ENCODE measurements around the gene TENT5A.
"Not testable (repeated sequence)": the region's sequence is repeated elsewhere in the genome, so short reads cannot be mapped to it uniquely, and the experiment has no call there.

The TENT5A gene

GRCh38 chr6:81787313-81788068, 35.0 kb upstream of the TENT5A start:
- no peak for TF ChIP-seq CTCF (conservative IDR thresholded peaks at IDR 0.05; ENCODE audit: low read depth, low read length)
- peak; percentile 77 for DNase-seq (ENCODE audit: low read depth)
- no peak overlapping the region for H3K4me3 ChIP-seq (ENCODE audit: low read depth, low read length)

GRCh38 chr6:81786150-81786549, 33.7 kb upstream of the TENT5A start:
- no peak overlapping the region for H3K4me3 ChIP-seq (ENCODE audit: low read depth, low read length)
- DNase-seq (ENCODE audit: low read depth), result no peak
- TF ChIP-seq CTCF (conservative IDR thresholded peaks at IDR 0.05; ENCODE audit: low read depth, low read length), result no peak

- no peak for TF ChIP-seq CTCF (conservative IDR thresholded peaks at IDR 0.05; ENCODE audit: low read depth, low read length)
- no peak overlapping the region for H3K4me3 ChIP-seq (ENCODE audit: low read depth, low read length)
- no peak for DNase-seq (ENCODE audit: low read depth)
These were observed 32.9 kb upstream of the TENT5A start for GRCh38 chr6:81785377-81785776.

- no peak overlapping the region for H3K4me3 ChIP-seq (ENCODE audit: low read depth, low read length)
- DNase-seq (ENCODE audit: low read depth), result no peak
- TF ChIP-seq CTCF (conservative IDR thresholded peaks at IDR 0.05; ENCODE audit: low read depth, low read length), result no peak
These were observed 31.4 kb upstream of the TENT5A start for GRCh38 chr6:81783893-81784292.

- TF ChIP-seq CTCF (conservative IDR thresholded peaks at IDR 0.05; ENCODE audit: low read depth, low read length), result no peak
- no peak for DNase-seq (ENCODE audit: low read depth)
- no peak overlapping the region for H3K4me3 ChIP-seq (ENCODE audit: low read depth, low read length)
These were observed 29.1 kb upstream of the TENT5A start for GRCh38 chr6:81781624-81782023.

GRCh38 chr6:81777586-81778268, 25.2 kb upstream of the TENT5A start:
- TF ChIP-seq CTCF (conservative IDR thresholded peaks at IDR 0.05; ENCODE audit: low read depth, low read length), result no peak
- H3K4me3 ChIP-seq (ENCODE audit: low read depth, low read length), result no peak overlapping the region
- DNase-seq (ENCODE audit: low read depth), result no peak

GRCh38 chr6:81776219-81776618, 23.7 kb upstream of the TENT5A start:
- peak; percentile 52 for DNase-seq (ENCODE audit: low read depth)
- not testable (repeated sequence) for H3K4me3 ChIP-seq (ENCODE audit: low read depth, low read length)
